HG02840 (cell line): ENCODE measurements around the gene CHCHD1.
A peak's percentile ranks its signal among the peaks of the same experiment; 100 is the strongest.
"Not testable (repeated sequence)": the region's sequence is repeated elsewhere in the genome, so short reads cannot be mapped to it uniquely, and the experiment has no call there.

Experiments
- ATAC-seq: cut with Tn5 transposase; IDR thresholded peaks from one replicate; pipeline ENCODE4 v1.9.1; 2021; ENCODE audit warnings: mild to moderate bottlenecking, moderate library complexity, moderate number of reproducible peaks; ENCODE audit not compliant: unreplicated experiment, low FRiP score

Gene CHCHD1

DNA sequence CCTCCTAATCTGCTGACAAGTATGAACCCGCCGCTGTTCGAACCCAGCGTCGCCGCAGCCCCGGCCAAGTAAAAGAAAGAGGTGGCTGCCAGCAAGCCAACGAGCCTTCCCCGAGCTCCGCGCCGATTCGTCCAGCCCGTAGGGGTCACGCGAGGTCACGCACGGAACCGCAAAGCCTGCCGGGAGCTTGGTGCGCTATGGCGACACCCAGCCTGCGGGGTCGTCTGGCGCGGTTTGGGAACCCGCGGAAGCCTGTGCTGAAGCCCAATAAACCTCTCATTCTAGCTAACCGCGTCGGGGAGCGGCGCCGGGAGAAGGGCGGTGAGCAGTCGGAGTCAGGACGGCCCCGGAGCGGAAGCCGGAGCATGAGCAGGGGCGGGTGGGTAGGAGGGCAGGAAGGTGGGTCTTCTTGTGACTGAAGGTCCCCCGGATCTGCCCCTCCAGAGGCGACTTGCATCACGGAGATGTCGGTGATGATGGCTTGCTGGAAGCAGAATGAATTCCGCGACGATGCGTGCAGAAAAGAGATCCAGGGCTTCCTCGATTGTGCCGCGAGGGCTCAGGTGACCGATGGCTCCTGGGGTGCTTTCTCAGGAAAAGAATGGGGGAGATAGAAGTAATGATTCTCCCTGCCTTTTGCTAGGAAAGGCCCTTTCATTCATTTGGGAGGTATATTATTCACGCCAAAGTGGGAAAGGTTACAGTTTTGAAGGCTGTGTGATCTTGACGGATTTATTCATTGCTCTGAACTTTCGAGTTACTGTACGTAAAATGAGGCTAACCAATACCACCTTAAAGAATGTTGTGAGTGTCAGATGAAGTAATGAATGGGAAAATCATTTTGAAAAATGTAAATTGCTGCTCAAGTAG is at the start of gene CHCHD1:
Gene CHCHD1, plus strand, starts transcription at position 170 of the 870 bp plus-strand sequence. Its CDS starts 28 bp downstream, at position 198.
- ATAC-seq = peak; percentile 46

GRCh38 chr10:73732426-73732825 is 49.4 kb upstream of the CHCHD1 start:
- ATAC-seq = no peak

- no peak for ATAC-seq
These were observed 48.8 kb upstream of the CHCHD1 start for GRCh38 chr10:73732931-73733623.

DNA sequence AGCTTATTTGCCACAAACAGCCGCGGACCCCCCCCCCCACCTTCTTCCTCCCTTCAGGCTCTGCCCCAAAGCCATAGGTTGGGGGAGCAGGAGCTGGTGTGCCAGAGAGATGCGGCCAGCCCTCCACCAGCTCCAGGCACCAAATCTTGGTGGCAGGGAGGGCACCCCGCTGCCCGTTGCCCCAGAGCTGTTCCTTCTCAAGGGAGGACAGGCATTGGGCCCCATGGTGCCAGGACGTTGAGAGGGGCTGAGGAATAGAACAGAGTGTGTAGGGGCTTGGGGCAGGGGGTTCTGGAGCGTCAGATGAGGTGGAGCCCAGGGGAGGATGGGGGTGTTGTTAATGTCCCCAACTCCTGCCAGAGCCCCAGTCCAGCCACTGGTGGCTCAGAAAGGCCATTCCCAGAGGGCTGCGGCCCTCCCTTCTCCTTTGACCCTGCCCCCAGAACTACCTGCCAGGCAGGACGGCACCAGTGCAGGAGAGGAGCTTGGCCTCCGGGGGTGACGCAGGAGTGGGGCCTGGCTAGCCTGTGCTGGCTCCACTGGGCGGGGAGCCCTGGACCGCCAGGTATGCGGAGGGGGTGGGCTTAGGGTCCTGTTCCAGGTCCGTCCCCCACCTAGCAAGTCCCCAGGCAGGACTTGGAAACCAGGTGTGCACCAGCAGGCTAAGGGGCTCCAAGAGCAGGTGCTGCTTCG is 47.7 kb upstream of the CHCHD1 start:
- no peak for ATAC-seq

- ATAC-seq = no peak
These were observed 47.0 kb upstream of the CHCHD1 start for GRCh38 chr10:73734796-73735305.

- not testable (repeated sequence) for ATAC-seq
These were observed 41.2 kb upstream of the CHCHD1 start for GRCh38 chr10:73740501-73741254.

DNA sequence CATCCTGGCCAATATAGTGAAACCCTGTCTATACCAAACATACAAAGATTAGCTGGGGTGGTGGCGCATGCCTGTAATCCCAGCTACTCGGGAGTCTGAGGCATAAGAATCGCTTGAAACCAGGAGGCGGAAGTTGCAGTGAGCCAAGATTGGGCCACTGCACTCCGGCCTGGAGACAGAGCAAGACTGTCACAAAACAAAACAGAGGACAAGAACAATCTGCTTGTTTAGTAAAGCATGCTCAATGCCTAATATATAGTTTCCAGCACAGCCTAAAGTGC is 39.5 kb upstream of the CHCHD1 start:
- no peak for ATAC-seq

GRCh38 chr10:73743327-73743904 is 38.4 kb upstream of the CHCHD1 start:
- ATAC-seq = no peak

- peak; percentile 93 for ATAC-seq
These were observed 37.8 kb upstream of the CHCHD1 start, which contains the start of gene SEC24C for GRCh38 chr10:73743905-73744663. Gene SEC24C (plus strand): TSS chr10:73744372. CDS start chr10:73746833, 2,461 bp downstream.

DNA sequence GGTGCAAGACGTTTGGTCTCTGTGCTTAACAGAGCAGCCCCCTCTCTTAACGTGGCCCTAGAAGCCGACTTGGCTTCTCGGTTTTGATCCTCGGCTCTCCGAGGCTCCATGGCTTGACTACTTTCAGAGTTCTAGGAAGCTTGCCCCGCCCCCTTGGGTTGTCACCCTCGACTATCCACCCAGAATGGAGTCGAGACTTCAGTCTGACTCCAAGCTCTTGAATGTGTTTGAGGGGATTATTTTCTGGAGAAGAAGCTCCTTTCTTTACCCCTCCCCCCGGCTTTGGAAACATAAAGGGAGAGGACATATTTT is 37.2 kb upstream of the CHCHD1 start:
- peak; percentile 19 for ATAC-seq

GRCh38 chr10:73746721-73747120 is 35.1 kb upstream of the CHCHD1 start:
- no peak for ATAC-seq

GRCh38 chr10:73750819-73751218 is 31.0 kb upstream of the CHCHD1 start:
- ATAC-seq = no peak

DNA sequence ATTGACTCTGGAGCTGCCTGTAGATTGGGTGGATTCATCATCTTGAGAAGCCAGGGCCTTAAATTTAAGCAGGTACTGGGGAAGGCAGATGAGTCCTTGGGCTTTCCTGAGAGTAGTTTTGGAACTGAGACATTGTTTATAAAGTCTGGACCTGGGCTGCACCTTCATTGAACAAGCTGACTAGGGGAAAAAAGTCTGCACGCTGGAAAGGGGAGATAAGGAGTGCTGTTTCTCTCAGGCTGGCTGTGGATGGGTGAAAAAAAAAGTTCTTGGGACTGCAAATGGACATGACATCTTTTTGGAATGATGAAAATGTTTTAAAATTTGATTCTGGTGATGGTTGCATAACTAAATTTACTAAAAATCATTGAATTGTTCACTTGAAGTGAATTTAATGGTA is 25.7 kb upstream of the CHCHD1 start:
- no peak for ATAC-seq

GRCh38 chr10:73758704-73759511 is 22.9 kb upstream of the CHCHD1 start:
- ATAC-seq = no peak

DNA sequence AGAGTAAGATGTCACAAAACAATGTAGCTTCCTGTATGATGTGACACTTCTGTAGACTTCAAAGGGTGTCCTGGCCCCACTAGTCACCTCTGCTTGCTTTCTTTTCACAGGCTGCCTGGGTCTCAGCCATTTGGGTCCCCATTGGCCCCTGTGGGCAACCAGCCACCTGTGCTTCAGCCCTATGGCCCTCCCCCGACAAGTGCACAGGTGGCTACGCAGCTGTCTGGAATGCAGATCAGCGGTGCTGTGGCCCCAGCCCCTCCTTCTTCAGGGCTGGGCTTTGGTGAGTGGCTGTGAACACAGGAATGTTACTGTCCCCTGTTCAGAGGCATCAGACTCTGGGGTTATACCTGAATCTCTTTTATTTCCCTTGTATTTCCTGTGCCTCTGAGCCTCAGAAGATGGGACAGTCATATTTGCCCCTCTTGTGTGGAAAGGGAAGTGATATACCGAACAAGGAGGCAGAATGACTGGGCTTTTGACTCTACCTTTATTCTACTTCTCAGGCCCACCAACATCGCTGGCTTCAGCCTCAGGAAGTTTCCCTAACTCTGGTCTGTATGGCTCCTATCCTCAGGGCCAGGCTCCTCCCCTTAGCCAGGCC is 22.2 kb upstream of the CHCHD1 start:
- no peak for ATAC-seq

- no peak for ATAC-seq
These were observed 20.1 kb upstream of the CHCHD1 start for GRCh38 chr10:73761781-73762180.

DNA sequence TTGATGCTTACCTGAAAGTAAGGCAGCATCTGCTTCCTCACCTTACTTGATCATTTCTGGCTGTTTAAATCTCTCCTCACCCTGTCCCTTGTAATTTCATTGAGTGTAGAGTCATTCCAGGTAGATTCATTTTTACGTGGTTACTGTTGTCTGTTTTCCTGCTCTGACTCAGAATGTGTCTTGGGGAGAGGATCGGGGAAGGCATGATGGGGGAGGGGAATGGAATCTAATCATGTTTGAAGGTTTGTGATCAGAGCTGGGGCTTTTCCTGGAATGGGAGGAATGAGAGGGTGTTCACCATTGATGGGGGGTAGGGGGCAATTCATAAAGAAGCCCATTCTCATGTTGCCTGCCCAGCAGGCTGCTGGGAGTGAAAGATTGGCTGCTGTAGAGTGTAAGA is 18.9 kb upstream of the CHCHD1 start:
- ATAC-seq = no peak

DNA sequence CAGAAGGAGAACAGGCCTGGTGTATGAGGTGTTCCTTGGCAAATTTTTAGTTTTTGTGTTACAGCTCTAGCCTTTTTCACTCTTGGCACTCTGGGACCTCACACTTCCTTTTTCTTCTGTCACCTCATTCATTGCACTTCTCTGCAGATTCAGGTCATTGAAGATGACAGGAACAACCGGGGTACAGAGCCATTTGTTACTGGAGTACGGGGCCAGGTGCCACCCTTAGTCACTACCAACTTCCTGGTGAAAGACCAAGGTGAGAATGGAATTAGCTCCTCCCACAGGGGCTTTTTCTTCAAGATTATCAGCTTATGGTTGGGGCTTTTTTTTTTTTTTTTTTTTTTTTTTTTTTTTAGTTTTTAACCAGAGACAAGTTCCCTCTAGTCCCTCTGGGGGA is 18.5 kb upstream of the CHCHD1 start:
- ATAC-seq = no peak
